SU-DHL-6 (cell line): ENCODE measurements around the gene RAD51B.

Source experiments
- EZH2phosphoT487 ChIP-seq: fragments of 200-600 bp; sonication (generic), shearing (Covaris generic); conservative IDR thresholded peaks from 2 replicates; pipeline ENCODE4 v1.6.1; 2018; ENCODE audit warnings: mild to moderate bottlenecking, antibody characterized with exemption, low read length, moderate library complexity, mixed read lengths
- TF ChIP-seq, protein P1 (sequence below): fragments of 200-600 bp; sonication (generic); IDR thresholded peaks from one replicate; pipeline ENCODE4 v1.5.1; 2017; ENCODE audit warnings: antibody characterized with exemption, mild to moderate bottlenecking, low read length, moderate library complexity; ENCODE audit not compliant: insufficient read depth, poor library complexity, severe bottlenecking

GRCh38 chr14:68391311-68392014 is 571.9 kb downstream of the RAD51B start:
- TF ChIP-seq, protein P1, sequence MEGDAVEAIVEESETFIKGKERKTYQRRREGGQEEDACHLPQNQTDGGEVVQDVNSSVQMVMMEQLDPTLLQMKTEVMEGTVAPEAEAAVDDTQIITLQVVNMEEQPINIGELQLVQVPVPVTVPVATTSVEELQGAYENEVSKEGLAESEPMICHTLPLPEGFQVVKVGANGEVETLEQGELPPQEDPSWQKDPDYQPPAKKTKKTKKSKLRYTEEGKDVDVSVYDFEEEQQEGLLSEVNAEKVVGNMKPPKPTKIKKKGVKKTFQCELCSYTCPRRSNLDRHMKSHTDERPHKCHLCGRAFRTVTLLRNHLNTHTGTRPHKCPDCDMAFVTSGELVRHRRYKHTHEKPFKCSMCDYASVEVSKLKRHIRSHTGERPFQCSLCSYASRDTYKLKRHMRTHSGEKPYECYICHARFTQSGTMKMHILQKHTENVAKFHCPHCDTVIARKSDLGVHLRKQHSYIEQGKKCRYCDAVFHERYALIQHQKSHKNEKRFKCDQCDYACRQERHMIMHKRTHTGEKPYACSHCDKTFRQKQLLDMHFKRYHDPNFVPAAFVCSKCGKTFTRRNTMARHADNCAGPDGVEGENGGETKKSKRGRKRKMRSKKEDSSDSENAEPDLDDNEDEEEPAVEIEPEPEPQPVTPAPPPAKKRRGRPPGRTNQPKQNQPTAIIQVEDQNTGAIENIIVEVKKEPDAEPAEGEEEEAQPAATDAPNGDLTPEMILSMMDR, result no peak
- no peak for TF ChIP-seq EZH2phosphoT487
